ENCODE data around the gene NCOR1. TPM values are rescaled to one million over a fixed set of nuclear protein-coding genes. Genes with fewer than 3 reads are reported as not detected.

The NCOR1 gene
- total RNA-seq, 1 donor, result 139 TPM

- no peak for TF ChIP-seq CTCF (IDR thresholded peaks at IDR 0.05; ENCODE audit: insufficient read depth, low read length)
- H3K4me3 ChIP-seq (ENCODE audit: low read depth, low read length), result no peak overlapping the region
- DNase-seq (ENCODE audit: low read depth), result peak; percentile 74
These were observed 162.8 kb downstream of the NCOR1 start for GRCh38 chr17:16052486-16052885.

DNA sequence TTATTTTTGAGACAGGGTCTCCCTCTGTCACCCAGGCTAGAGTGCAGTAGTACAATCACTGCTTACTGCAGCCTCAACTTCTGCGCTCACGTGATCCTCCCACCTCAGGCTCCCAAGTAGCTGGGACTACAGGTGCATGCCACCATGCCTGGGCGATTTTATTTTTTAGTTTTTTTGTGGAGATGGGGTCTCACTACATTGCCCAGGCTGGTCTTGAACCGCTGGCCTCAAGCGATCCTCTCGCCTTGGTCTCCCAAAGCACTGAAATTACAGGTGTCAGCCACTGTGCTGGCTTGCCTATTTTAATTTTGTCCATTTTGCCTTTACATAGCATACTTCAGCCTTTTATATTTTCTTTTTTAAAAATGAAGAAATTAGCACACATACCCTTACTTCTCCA is 164.5 kb downstream of the NCOR1 start:
- no peak for TF ChIP-seq CTCF (IDR thresholded peaks at IDR 0.05; ENCODE audit: insufficient read depth, low read length)
- DNase-seq (ENCODE audit: low read depth), result no peak
- H3K4me3 ChIP-seq (ENCODE audit: low read depth, low read length), result no peak overlapping the region

DNA sequence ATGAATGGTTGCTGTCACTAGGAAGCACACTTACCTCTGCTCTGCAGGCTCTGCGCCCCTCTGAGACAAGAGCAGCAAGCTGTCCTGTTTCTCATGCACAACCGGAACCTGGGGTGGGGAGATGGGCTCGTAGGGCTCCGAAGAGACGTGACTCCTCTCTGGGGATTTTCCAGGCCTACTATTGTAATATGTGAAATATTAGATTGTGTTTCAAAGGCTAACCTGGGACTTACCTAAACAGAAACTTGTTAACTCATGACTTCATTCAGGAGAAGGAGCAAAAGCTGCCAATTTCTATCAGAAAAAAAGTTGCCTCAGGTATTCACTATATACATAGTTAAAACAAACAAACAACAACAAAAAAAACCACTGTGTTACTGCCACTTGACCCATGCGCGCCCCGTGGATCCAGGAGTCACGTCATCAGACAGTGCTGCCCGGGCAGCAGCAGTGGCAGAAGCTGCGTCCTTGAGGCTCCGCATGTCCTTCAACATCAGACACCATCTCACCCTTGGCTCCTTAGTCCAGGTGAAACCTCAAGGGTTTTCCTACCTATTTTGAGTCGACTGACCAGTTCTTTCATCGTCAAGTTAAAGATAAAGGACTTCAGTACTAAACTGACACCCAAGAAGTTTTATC is 166.4 kb downstream of the NCOR1 start:
- no peak for TF ChIP-seq CTCF (IDR thresholded peaks at IDR 0.05; ENCODE audit: insufficient read depth, low read length)
- DNase-seq (ENCODE audit: low read depth), result no peak
- H3K4me3 ChIP-seq (ENCODE audit: low read depth, low read length), result no peak overlapping the region

GRCh38 chr17:16046966-16047365 is 168.4 kb downstream of the NCOR1 start:
- DNase-seq (ENCODE audit: low read depth), result no peak
- H3K4me3 ChIP-seq (ENCODE audit: low read depth, low read length), result no peak overlapping the region
- no peak for TF ChIP-seq CTCF (IDR thresholded peaks at IDR 0.05; ENCODE audit: insufficient read depth, low read length)

- no peak for TF ChIP-seq CTCF (IDR thresholded peaks at IDR 0.05; ENCODE audit: insufficient read depth, low read length)
- H3K4me3 ChIP-seq (ENCODE audit: low read depth, low read length), result no peak overlapping the region
- DNase-seq (ENCODE audit: low read depth), result no peak
These were observed 170.8 kb downstream of the NCOR1 start for GRCh38 chr17:16044487-16044886.

- no peak for TF ChIP-seq CTCF (IDR thresholded peaks at IDR 0.05; ENCODE audit: insufficient read depth, low read length)
- H3K4me3 ChIP-seq (ENCODE audit: low read depth, low read length), result no peak overlapping the region
- DNase-seq (ENCODE audit: low read depth), result peak; percentile 94
These were observed 174.6 kb downstream of the NCOR1 start for GRCh38 chr17:16040710-16041251.

DNA sequence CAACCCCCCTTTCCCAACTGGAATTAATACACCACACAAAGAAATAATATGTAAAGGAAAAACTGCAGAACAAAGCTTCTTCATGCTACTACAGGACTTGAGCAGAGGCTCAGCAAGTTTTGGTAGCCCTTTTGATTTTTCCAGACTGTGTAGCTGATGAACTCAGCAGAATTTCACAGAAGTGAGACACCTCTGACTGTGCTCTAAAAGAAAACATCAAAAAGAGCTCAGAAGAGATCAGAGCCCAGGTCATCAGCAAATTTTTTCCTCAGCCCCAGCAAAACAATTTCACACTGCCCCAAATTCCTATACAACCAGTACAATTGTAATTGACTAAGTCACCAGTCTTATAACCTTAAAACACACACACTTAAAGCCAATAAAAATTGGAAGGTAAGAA is 177.7 kb downstream of the NCOR1 start:
- H3K4me3 ChIP-seq (ENCODE audit: low read depth, low read length), result no peak overlapping the region
- no peak for TF ChIP-seq CTCF (IDR thresholded peaks at IDR 0.05; ENCODE audit: insufficient read depth, low read length)
- DNase-seq (ENCODE audit: low read depth), result peak; percentile 19
